Sigmoid colon (tissue), 7 donors: ENCODE data around the gene MACF1. TPM values are rescaled to one million over a fixed set of nuclear protein-coding genes. Genes with fewer than 3 reads are reported as not detected.
"Not testable (repeated sequence)": the region's sequence is repeated elsewhere in the genome, so short reads cannot be mapped to it uniquely, and the experiment has no call there.

Experiments
- DNase-seq: peaks from one replicate; pipeline ENCODE4 v3.0.0-alpha.2; 2019
- H3K27ac ChIP-seq, 4 donors: fragments of 200-600 bp; sonication (generic); one replicate each; pipeline ENCODE4 v1.5.1; 2016 to 2019; ENCODE audit warnings: mild to moderate bottlenecking in 1 of 4
- H3K27me3 ChIP-seq, 3 donors: fragments of 200-600 bp; sonication (generic); one replicate each; pipeline ENCODE4 v1.5.1; 2019; ENCODE audit warnings: mild to moderate bottlenecking in 1 of 3
- H3K36me3 ChIP-seq, 4 donors: fragments of 200-600 bp; sonication (generic); one replicate each; pipeline ENCODE4 v1.5.1; 2016 to 2019
- H3K4me1 ChIP-seq, 4 donors: fragments of 200-600 bp; sonication (generic); one replicate each; pipeline ENCODE4 v1.5.1; 2017 to 2019
- H3K4me3 ChIP-seq, 4 donors: fragments of 200-600 bp; sonication (generic); one replicate each; pipeline ENCODE4 v1.5.1; 2017 to 2019; ENCODE audit warnings: mild to moderate bottlenecking in 2 of 4, moderate library complexity in 1 of 4
- H3K9me3 ChIP-seq, 4 donors: fragments of 200-600 bp in 3 of 4; sonication (generic) in 3 of 4; one replicate each; pipeline versions ENCODE4 v1.5.1 to v1.6.1; 2013 to 2019
- EP300 ChIP-seq, 4 donors: sonication (generic); formaldehyde crosslinking; IDR thresholded peaks; one replicate each; pipeline ENCODE4 v1.6.1; 2017; ENCODE audit warnings: antibody characterized with exemption in 4 of 4
- POLR2A ChIP-seq, 2 donors: fragments of 450-650 bp; IDR thresholded peaks; one replicate each; pipeline ENCODE4 v1.6.1; 2016; ENCODE audit warnings: antibody characterized with exemption in 2 of 2, mild to moderate bottlenecking in 2 of 2, moderate library complexity in 2 of 2
- POLR2AphosphoS5 ChIP-seq, 4 donors: sonication (generic); formaldehyde crosslinking; IDR thresholded peaks; one replicate each; pipeline ENCODE4 v1.6.1; 2017; ENCODE audit warnings: antibody characterized with exemption in 4 of 4
- WGBS, 2 donors: extraction: QIAGEN DNeasy Blood & Tissue Kit; methylation state at CpG; one replicate each; pipeline ENCODE4 v1.1.7; 2013; 5-methylcytosine and 5-hydroxymethylcytosine counted together
- intact Hi-C: fragments of 100-400 bp; cut with DNase I; formaldehyde crosslinking; loops from one replicate; pipeline ENCODE4 v1.15.1; 2023
- polyA plus RNA-seq, 3 donors: library from polyadenylated mRNA; stranded (reverse); fragments of 200-250 nt; gene quantifications; one replicate each; pipeline ENCODE4 v1.2.3, GENCODE V29; 2013
- total RNA-seq, 4 donors: library from RNA; depleted of rRNA; stranded (reverse); fragments of >200 nt; gene quantifications; one replicate each; pipeline ENCODE4 v1.1.0, GENCODE V29; 2016
- TF ChIP-seq, protein P1 (sequence below), 4 experiments: fragments of 450-650 bp in 3 of 4; fragments of 200-600 bp in 1 of 4; IDR thresholded peaks; one replicate each; pipeline ENCODE4 v1.5.1; 2016 to 2019; ENCODE audit warnings: antibody characterized with exemption in 4 of 4, mild to moderate bottlenecking in 3 of 4, moderate library complexity in 2 of 4
- donor health status: healthy with polysubstance abuse.
- donor health status: Bipolar disorder and iron deficiency.
- donor health status: healthy.

Gene MACF1
- total and polyA plus RNA-seq, 7 donors: 16.0 to 657 (median 292) TPM

DNA sequence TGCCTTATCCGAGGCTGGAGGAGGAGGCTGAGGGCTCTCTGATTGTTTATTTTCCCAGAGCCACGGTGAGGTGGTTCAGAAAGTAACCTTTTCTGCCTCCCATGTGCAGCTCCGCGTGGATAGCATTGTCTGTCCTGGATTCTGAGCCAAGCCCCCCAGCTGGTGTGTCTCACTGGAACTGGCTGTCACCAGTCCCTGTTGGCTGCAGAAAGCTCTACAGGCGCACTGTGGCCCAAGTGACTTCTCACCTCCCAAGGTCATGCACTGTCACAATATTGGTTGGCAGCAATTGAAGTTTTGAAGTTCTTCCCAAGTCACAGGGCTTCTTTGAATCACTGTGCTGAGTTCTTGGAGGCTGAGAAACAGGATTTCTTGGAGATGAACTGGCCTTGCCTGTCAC, 295.2 kb downstream of the MACF1 start:
- Histone ChIP-seq H3K9me3 (no peaks in the 10 kb centered on the region), H3K4me3 (no peak overlapping the region), H3K4me1 (no peaks in the 10 kb centered on the region), H3K36me3 (no peaks in the 10 kb centered on the region), H3K27ac (peak overlapping the region; percentile 38 to 60 (median 46)), H3K27me3 (no peaks in the 10 kb centered on the region)
- peak in 3 of 4 donors; percentile 31 to 50 (median 39) for TF ChIP-seq POLR2AphosphoS5 (IDR thresholded peaks at IDR 0.05)
- TF ChIP-seq EP300 (IDR thresholded peaks at IDR 0.05): no peak
- DNase-seq: peak; percentile 88
- 79 to 81% methylated on average over 5 of the region's 5 CpGs for WGBS, 2 donors
- intact Hi-C loops: no loop called here

DNA sequence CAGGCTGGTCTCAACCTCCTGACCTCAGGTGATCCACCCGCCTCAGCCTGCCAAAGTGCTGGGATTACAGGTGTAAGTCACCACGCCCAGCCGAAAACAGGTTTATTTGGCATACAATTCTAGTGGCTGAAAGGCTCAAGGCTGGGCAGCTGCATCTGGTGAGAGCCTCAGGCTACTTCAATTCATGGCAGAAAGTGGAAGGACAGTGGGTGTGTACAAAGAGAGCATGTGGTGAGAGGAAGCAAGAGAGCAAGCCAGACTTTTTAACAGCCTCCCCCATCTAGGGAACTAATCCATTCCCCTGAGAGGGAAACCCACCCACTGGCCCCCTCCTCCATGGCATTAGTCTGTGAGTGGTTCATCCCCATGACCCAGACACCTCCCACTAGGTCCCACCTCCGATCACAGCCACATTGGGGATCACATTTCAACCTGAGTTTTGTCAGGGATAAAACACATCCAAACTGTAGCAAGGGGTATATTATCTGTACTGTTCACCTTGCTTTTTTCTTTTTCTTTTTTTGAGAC, 296.4 kb downstream of the MACF1 start:
- no peaks in the 10 kb centered on the region for H3K27me3 ChIP-seq
- no peak overlapping the region for H3K27ac ChIP-seq
- H3K4me1 ChIP-seq: no peaks in the 10 kb centered on the region
- H3K4me3 ChIP-seq: no peak overlapping the region
- H3K36me3 ChIP-seq: no peaks in the 10 kb centered on the region
- DNase-seq: no peak
- TF ChIP-seq EP300 (IDR thresholded peaks at IDR 0.05) (no peak), POLR2AphosphoS5 (IDR thresholded peaks at IDR 0.05) (no peak), POLR2A (IDR thresholded peaks at IDR 0.05) (no peak)
- TF ChIP-seq, protein P1, sequence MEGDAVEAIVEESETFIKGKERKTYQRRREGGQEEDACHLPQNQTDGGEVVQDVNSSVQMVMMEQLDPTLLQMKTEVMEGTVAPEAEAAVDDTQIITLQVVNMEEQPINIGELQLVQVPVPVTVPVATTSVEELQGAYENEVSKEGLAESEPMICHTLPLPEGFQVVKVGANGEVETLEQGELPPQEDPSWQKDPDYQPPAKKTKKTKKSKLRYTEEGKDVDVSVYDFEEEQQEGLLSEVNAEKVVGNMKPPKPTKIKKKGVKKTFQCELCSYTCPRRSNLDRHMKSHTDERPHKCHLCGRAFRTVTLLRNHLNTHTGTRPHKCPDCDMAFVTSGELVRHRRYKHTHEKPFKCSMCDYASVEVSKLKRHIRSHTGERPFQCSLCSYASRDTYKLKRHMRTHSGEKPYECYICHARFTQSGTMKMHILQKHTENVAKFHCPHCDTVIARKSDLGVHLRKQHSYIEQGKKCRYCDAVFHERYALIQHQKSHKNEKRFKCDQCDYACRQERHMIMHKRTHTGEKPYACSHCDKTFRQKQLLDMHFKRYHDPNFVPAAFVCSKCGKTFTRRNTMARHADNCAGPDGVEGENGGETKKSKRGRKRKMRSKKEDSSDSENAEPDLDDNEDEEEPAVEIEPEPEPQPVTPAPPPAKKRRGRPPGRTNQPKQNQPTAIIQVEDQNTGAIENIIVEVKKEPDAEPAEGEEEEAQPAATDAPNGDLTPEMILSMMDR (IDR thresholded peaks at IDR 0.05): no peak
- WGBS, 2 donors: 79 to 90% methylated on average over 4 of the region's 4 CpGs
- intact Hi-C loops: no loop called here
- no peaks in the 10 kb centered on the region for H3K9me3 ChIP-seq

DNA sequence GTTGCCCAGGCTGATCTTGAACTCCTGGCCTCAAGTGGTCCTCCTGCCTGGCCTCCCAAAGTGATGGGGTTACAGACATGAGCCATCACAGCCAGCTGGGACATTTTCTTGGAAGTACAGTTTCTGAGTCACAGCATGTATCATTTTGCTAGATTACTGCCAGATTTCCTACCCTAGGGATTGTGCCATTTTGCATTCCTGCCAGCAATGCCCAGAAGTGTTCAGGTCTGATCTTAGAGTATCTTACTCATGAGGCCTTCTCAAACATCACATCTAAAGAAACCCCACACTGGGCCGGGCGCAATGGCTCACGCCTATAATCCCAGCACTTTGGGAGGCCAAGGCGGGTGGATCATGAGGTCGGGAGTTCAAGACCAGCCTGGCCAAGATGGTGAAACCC, 297.2 kb downstream of the MACF1 start:
- Histone ChIP-seq H3K27ac (no peak overlapping the region), H3K4me1 (no peaks in the 10 kb centered on the region), H3K36me3 (no peaks in the 10 kb centered on the region), H3K27me3 (no peaks in the 10 kb centered on the region), H3K4me3 (no peak overlapping the region), H3K9me3 (no peaks in the 10 kb centered on the region)
- no peak for DNase-seq
- no peak for TF ChIP-seq EP300 (IDR thresholded peaks at IDR 0.05)
- TF ChIP-seq, protein P1 (IDR thresholded peaks at IDR 0.05): no peak
- no peak for TF ChIP-seq POLR2A (IDR thresholded peaks at IDR 0.05)
- no peak for TF ChIP-seq POLR2AphosphoS5 (IDR thresholded peaks at IDR 0.05)
- 75 to 76% methylated on average over 5 of the region's 5 CpGs for WGBS, 2 donors
- intact Hi-C loops: no loop called here

DNA sequence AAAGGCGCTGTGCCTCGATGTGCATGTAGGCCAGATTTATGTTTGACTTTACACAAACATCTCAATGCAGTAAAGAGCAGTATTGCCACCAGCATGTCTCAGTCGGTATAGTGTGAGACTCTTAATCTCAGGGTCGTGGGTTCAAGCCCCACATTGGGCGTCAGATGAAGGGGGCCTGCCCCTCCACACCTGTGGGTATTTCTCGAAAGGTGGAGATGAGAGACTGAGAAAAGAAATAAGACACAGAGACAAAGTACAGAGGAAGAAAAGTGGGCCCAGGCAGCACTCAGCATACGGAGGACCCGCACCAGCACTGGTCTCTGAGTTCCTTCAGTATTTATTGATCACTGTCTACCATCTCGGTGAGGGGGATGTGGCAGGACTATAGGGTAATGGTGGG, 299.9 kb downstream of the MACF1 start:
- H3K36me3 ChIP-seq, H3K9me3 ChIP-seq, H3K27me3 ChIP-seq, H3K4me3 ChIP-seq, H3K27ac ChIP-seq, intact Hi-C loops, H3K4me1 ChIP-seq, DNase-seq: not testable (repeated sequence)
- WGBS, 2 donors: 79 to 83% methylated on average over 9 of the region's 9 CpGs

DNA sequence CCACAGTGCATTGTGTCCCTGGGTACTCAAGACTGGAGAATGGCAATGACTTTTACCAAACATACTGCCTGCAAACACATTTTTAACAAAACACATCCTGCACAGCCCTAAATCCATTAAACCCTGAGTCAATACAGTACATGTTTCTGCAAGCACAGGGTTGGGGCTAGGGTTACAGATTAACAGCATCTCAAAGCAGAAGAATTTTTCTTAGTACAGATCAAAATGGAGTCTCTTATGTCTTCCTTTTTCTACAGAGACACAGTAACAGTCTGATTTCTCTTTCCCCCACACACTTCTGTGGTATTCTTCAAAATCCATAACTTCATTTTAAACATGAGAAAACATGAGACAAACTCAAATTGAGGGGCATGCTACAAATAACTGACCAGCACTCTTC, 300.8 kb downstream of the MACF1 start:
- TF ChIP-seq POLR2AphosphoS5 (IDR thresholded peaks at IDR 0.05): no peak
- TF ChIP-seq EP300 (IDR thresholded peaks at IDR 0.05): no peak
- TF ChIP-seq, protein P1 (IDR thresholded peaks at IDR 0.05): no peak
- TF ChIP-seq POLR2A (IDR thresholded peaks at IDR 0.05): no peak
- Histone ChIP-seq H3K4me1 (no peaks in the 10 kb centered on the region), H3K27ac (no peak overlapping the region), H3K27me3 (no peaks in the 10 kb centered on the region), H3K36me3 (no peaks in the 10 kb centered on the region), H3K4me3 (no peak overlapping the region), H3K9me3 (no peaks in the 10 kb centered on the region)
- DNase-seq: no peak
- intact Hi-C loops: no loop called here

DNA sequence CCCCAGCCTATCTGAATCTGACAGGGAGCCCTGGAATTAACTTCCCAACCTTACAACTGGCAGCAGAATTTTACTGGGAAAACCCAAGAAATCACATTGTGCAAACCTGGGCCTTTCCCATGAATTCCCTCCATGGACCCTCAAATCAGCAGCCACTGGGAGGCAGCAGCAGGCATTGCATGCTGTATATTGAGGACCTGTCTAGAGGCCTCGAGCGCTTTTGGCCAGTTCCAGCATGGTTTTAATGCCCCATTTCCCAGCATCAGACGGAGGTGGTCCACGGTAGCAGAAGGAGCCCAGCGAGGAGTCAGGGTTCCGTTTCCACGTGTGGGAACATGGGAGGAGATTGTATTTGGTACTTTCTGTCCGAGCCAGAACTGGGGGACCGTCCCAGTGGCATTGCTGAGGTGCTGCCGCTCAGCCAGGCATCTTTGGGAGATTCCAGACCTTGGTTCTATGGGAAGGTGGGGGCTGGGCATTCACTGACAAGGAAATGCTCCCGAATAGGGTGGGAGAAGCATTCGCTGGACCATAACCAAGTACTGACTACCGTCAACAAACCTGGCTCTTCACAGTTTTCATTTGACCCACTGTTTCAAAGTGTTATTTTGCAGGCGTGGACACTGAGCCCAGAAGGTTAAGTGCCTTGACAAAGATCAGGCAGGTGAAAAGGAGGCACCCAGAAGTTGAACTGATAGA, 302.9 kb downstream of the MACF1 start:
- intact Hi-C loops: no loop called here
- H3K27me3 ChIP-seq: no peaks in the 10 kb centered on the region
- 85 to 87% methylated on average over 14 of the region's 14 CpGs for WGBS, 2 donors
- DNase-seq: peak; percentile 42
- H3K9me3 ChIP-seq: no peaks in the 10 kb centered on the region
- H3K4me1 ChIP-seq: no peaks in the 10 kb centered on the region
- H3K36me3 ChIP-seq: no peaks in the 10 kb centered on the region
- H3K27ac ChIP-seq: no peak overlapping the region
- no peak overlapping the region for H3K4me3 ChIP-seq
- TF ChIP-seq POLR2A (IDR thresholded peaks at IDR 0.05) (no peak), EP300 (IDR thresholded peaks at IDR 0.05) (no peak), POLR2AphosphoS5 (IDR thresholded peaks at IDR 0.05) (no peak)
- TF ChIP-seq, protein P1 (IDR thresholded peaks at IDR 0.05): no peak
